ENCODE data around the gene CSN2. TPM values are rescaled to one million over a fixed set of nuclear protein-coding genes. Genes with fewer than 3 reads are reported as not detected.

CSN2 gene
- total and polyA plus RNA-seq, 2 of the 4 experiments (the other 2 are of a cell fraction), result not detected

DNA sequence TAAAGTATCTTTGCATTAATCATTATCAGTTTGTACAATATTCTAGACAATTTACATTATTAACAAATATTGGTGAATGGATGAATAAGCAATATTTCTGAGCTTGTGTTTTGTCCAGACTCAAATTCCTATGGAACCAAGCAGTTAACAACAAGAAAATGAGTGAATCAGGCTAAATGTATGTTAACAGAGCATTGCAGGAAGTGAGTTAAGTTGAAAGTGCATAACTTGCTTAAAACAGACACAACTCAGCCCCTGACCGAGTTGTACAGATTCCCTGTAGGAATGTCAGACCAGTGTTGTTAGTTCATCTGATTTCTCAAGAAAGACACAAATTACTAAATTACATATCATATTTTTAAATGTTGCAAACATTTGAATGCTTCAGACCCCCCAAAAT, 58.4 kb downstream of the CSN2 start:
- H3K9me3 ChIP-seq (ENCODE audit: control insufficient read depth, insufficient read depth, low read length), result no peaks in the 10 kb centered on the region
- intact Hi-C loops (cut with micrococcal nuclease) (loop anchor here (1.0 kb wide), 1 partner anchor 116 kb away; no protein-coding TSS in a partner anchor), in situ Hi-C loops (cut with MboI; ENCODE audit: low sequenced_read_pairs) (no loop called here), dilution Hi-C loops (cut with HindIII; ENCODE audit: low sequenced_read_pairs, unreplicated experiment) (no loop called here)
- H3K9me1 ChIP-seq (ENCODE audit: insufficient read depth, low read length), result no peaks in the 10 kb centered on the region
- H2AK9ac ChIP-seq (replicated peaks; ENCODE audit: low read depth, low read length, poor library complexity), result no peak overlapping the region
- no peak overlapping the region for H2BK120ac ChIP-seq (ENCODE audit: low read depth, low read length)
- BruUV-seq (replicated peaks), result no TSS peak
- H2BK20ac ChIP-seq (ENCODE audit: low read depth, low read length), result no peak overlapping the region
- DNase-seq (peak; percentile 33), ATAC-seq (ENCODE audit: low read depth) (peak; percentile 61)
- H2AFZ ChIP-seq (replicated peaks; ENCODE audit: low read length, poor library complexity), result no peak overlapping the region
- no peak overlapping the region for H2BK15ac ChIP-seq (ENCODE audit: low read depth, low read length)
- no peaks in the 10 kb centered on the region for H3K4me1 ChIP-seq (ENCODE audit: control insufficient read depth, insufficient read depth, low read length)
- no peak overlapping the region for H4K5ac ChIP-seq (ENCODE audit: low read depth, low read length)
- no peak overlapping the region for H3K23ac ChIP-seq (ENCODE audit: low read depth, low read length)
- no peak overlapping the region for H3K27ac ChIP-seq (ENCODE audit: insufficient read depth, low read length)
- H3K79me1 ChIP-seq (ENCODE audit: low read depth in 1 of 2, low read length in 2 of 2), result no peaks in the 10 kb centered on the region
- no peak overlapping the region for H3K4me2 ChIP-seq (ENCODE audit: low read depth, low read length)
- no peak overlapping the region for H3K9ac ChIP-seq (ENCODE audit: low read depth, low read length)
- no peak overlapping the region for H4K91ac ChIP-seq (ENCODE audit: insufficient read depth, low read depth, low read length)
- WGBS, 2 experiments (ENCODE audit: extremely low coverage in 2 of 2, insufficient read length in 1 of 2), result no CpG with 5 or more reads among the region's 1 CpG
- ChIA-PET POLR2A (ENCODE audit: unreplicated experiment) (no interaction called here), CTCF (no interaction called here)
- H4K8ac ChIP-seq (ENCODE audit: low read depth in 2 of 2, low read length in 2 of 2), result no peak overlapping the region
- H3K56ac ChIP-seq (ENCODE audit: extremely low read depth, insufficient read depth, low read length), result no peak overlapping the region
- no peaks in the 10 kb centered on the region for H3K27me3 ChIP-seq (ENCODE audit: control insufficient read depth, insufficient read depth, low read length)
- H3K36me3 ChIP-seq (ENCODE audit: control insufficient read depth, insufficient read depth, low read length), result no peaks in the 10 kb centered on the region
- no peak overlapping the region for H2BK5ac ChIP-seq (ENCODE audit: low read depth, low read length, poor library complexity, severe bottlenecking)
- H3K4me3 ChIP-seq (ENCODE audit: insufficient read depth, low read depth, low read length), result no peak overlapping the region
- H2AK5ac ChIP-seq (ENCODE audit: low read depth, low read length), result no peak overlapping the region
- H3K18ac ChIP-seq (ENCODE audit: low read depth, low read length), result no peak overlapping the region
- H3K4ac ChIP-seq (ENCODE audit: low read depth, low read length), result no peak overlapping the region
- H4K20me1 ChIP-seq (ENCODE audit: insufficient read depth, low read length), result no peaks in the 10 kb centered on the region
- H3K14ac ChIP-seq (replicated peaks; ENCODE audit: low read depth, low read length), result no peak overlapping the region
- no peak for TF ChIP-seq FOS (IDR thresholded peaks at IDR 0.05; ENCODE audit: low read depth, low read length)
- TF ChIP-seq, protein P1, sequence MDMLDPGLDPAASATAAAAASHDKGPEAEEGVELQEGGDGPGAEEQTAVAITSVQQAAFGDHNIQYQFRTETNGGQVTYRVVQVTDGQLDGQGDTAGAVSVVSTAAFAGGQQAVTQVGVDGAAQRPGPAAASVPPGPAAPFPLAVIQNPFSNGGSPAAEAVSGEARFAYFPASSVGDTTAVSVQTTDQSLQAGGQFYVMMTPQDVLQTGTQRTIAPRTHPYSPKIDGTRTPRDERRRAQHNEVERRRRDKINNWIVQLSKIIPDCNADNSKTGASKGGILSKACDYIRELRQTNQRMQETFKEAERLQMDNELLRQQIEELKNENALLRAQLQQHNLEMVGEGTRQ (IDR thresholded peaks at IDR 0.05; ENCODE audit: low read depth, low read length), result no peak
- no peak for TF ChIP-seq RCOR1 (IDR thresholded peaks at IDR 0.05; ENCODE audit: insufficient replicate concordance, low read length)
- TF ChIP-seq, protein P2, sequence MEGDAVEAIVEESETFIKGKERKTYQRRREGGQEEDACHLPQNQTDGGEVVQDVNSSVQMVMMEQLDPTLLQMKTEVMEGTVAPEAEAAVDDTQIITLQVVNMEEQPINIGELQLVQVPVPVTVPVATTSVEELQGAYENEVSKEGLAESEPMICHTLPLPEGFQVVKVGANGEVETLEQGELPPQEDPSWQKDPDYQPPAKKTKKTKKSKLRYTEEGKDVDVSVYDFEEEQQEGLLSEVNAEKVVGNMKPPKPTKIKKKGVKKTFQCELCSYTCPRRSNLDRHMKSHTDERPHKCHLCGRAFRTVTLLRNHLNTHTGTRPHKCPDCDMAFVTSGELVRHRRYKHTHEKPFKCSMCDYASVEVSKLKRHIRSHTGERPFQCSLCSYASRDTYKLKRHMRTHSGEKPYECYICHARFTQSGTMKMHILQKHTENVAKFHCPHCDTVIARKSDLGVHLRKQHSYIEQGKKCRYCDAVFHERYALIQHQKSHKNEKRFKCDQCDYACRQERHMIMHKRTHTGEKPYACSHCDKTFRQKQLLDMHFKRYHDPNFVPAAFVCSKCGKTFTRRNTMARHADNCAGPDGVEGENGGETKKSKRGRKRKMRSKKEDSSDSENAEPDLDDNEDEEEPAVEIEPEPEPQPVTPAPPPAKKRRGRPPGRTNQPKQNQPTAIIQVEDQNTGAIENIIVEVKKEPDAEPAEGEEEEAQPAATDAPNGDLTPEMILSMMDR (conservative IDR thresholded peaks at IDR 0.05; ENCODE audit: low read depth, low read length), result no peak
- no peak for TF ChIP-seq MAFK (IDR thresholded peaks at IDR 0.05; ENCODE audit: low read depth, low read length)
- TF ChIP-seq, protein P3, sequence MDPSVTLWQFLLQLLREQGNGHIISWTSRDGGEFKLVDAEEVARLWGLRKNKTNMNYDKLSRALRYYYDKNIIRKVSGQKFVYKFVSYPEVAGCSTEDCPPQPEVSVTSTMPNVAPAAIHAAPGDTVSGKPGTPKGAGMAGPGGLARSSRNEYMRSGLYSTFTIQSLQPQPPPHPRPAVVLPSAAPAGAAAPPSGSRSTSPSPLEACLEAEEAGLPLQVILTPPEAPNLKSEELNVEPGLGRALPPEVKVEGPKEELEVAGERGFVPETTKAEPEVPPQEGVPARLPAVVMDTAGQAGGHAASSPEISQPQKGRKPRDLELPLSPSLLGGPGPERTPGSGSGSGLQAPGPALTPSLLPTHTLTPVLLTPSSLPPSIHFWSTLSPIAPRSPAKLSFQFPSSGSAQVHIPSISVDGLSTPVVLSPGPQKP (IDR thresholded peaks at IDR 0.05; ENCODE audit: borderline replicate concordance, low read depth, low read length), result no peak
- TF ChIP-seq MXI1 (IDR thresholded peaks at IDR 0.05; ENCODE audit: borderline replicate concordance, low read depth, low read length), result no peak
- no peak for TF ChIP-seq CEBPB (IDR thresholded peaks at IDR 0.05; ENCODE audit: low read depth, low read length)
- TF ChIP-seq POLR2A (IDR thresholded peaks at IDR 0.05; ENCODE audit: low read depth, low read length), result no peak
- no peak for TF ChIP-seq MAZ (IDR thresholded peaks at IDR 0.05; ENCODE audit: borderline replicate concordance, low read depth, low read length)
- no peak for TF ChIP-seq BHLHE40 (IDR thresholded peaks at IDR 0.05; ENCODE audit: low read depth, low read length)
- no peak for TF ChIP-seq CHD1 (IDR thresholded peaks at IDR 0.05; ENCODE audit: low read depth, low read length)
- no peak for TF ChIP-seq RAD21 (IDR thresholded peaks at IDR 0.05; ENCODE audit: low read length)
- TF ChIP-seq NFE2L2 (IDR thresholded peaks at IDR 0.05; ENCODE audit: low read depth, low read length), result no peak
- no peak for TF ChIP-seq SMC3 (IDR thresholded peaks at IDR 0.05; ENCODE audit: low read depth, low read length)
- no peak for TF ChIP-seq RFX5 (IDR thresholded peaks at IDR 0.05; ENCODE audit: low read depth, low read length)
